ENCODE data around the gene NLGN2.

Gene NLGN2

GRCh38 chr17:7467498-7467897, 59.9 kb downstream of the NLGN2 start:
- DNase-seq, result no peak

GRCh38 chr17:7468290-7468689, 60.6 kb downstream of the NLGN2 start:
- no peak for DNase-seq

GRCh38 chr17:7468804-7469389, 61.3 kb downstream of the NLGN2 start:
- no peak for DNase-seq

All from fibroblast of upper back skin (primary cell).